IMR-90 (cell line): ENCODE measurements around the gene NALCN.

Experiments
- RAD21 ChIP-seq: IDR thresholded peaks from 2 replicates; pipeline ENCODE4 v1.6.1; 2012; ENCODE audit warnings: low read length, improper control_type of control experiment
- TF ChIP-seq, protein P1 (sequence below): conservative IDR thresholded peaks from 2 replicates; pipeline ENCODE4 v1.5.1; 2012; ENCODE audit warnings: mild to moderate bottlenecking, low read depth, low read length, improper control_type of control experiment

DNA sequence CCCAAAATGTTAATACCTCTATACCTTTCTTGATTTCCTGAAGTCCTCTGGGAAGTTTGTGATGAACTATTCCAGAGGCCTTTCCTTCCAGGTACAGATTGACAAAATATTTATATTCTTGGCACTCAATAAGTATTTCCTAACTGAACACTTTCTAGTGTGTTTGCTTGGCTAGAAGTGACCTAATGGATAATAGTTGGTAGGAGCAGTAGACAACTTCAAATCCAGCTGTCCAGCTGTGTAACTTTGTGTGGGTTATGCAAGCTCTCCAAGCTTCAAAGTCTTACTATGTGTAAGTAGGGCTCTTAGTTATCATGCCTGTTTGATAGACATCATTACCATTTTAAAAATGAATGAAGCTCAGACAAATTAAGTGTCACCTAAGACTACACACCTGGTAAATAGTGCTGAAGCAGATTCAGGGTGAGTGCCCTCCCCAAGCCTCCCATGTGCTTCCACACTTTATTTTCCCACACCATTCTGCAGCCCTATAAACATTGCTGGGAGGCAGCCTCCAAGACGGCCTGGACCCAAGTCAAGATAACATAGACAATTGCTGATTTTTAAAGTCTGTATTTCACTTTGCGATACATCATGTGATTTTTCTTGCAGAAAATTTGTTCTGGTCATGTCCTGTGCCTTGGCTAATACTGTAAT lies 196.6 kb downstream of the NALCN start:
- TF ChIP-seq RAD21: no peak
- TF ChIP-seq, protein P1, sequence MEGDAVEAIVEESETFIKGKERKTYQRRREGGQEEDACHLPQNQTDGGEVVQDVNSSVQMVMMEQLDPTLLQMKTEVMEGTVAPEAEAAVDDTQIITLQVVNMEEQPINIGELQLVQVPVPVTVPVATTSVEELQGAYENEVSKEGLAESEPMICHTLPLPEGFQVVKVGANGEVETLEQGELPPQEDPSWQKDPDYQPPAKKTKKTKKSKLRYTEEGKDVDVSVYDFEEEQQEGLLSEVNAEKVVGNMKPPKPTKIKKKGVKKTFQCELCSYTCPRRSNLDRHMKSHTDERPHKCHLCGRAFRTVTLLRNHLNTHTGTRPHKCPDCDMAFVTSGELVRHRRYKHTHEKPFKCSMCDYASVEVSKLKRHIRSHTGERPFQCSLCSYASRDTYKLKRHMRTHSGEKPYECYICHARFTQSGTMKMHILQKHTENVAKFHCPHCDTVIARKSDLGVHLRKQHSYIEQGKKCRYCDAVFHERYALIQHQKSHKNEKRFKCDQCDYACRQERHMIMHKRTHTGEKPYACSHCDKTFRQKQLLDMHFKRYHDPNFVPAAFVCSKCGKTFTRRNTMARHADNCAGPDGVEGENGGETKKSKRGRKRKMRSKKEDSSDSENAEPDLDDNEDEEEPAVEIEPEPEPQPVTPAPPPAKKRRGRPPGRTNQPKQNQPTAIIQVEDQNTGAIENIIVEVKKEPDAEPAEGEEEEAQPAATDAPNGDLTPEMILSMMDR: no peak
